GM12801 (cell line): ENCODE measurements around the gene ZMYND10.

Experiments used
- TF ChIP-seq, protein P1 (sequence below): IDR thresholded peaks from one replicate; pipeline ENCODE4 v1.5.1; 2011; ENCODE audit warnings: control low read depth; ENCODE audit not compliant: insufficient read length; ENCODE audit errors: extremely low read depth

ZMYND10 gene

DNA sequence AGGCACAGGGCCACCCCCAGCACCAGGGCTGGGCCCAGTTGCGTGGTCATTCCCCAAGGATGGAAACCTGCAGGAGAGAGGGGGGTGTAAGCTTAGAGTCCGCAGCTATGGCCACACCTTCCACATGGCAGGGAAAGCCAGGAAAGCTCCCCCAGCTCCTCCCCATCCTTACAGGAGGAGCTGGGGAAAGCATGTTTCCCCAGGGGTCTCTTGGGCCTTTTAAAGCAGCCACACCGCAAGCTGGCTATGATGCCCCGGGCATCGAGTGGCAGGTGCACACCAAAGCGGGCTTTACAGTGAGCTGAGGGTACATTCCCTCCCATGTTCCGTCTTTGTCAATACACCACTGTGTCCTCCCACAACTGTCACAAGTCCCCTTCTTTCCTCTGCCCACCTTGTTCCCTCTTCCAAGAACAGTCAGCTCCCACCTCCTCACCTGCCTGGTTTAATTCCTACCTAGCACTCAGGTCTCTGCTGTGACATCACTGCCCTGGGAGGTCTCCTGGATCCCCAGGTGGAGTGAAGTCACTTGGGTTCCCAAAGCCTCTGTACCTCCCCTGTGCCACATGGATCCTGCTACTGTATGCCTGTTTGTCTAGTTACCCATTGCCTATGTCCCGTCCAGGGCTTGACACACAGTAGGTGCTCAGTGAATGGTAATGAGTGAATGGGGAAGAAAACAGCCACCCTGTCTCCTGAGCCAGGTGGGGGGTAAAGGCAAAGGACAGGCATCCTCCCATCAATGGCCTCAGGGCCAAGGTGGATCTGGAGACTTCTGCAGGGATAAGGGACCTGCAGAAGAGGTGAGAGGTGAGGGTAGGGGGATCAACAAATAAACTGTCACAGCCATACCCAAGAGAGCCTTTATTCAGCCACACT, 49.7 kb downstream of the ZMYND10 start:
- TF ChIP-seq, protein P1, sequence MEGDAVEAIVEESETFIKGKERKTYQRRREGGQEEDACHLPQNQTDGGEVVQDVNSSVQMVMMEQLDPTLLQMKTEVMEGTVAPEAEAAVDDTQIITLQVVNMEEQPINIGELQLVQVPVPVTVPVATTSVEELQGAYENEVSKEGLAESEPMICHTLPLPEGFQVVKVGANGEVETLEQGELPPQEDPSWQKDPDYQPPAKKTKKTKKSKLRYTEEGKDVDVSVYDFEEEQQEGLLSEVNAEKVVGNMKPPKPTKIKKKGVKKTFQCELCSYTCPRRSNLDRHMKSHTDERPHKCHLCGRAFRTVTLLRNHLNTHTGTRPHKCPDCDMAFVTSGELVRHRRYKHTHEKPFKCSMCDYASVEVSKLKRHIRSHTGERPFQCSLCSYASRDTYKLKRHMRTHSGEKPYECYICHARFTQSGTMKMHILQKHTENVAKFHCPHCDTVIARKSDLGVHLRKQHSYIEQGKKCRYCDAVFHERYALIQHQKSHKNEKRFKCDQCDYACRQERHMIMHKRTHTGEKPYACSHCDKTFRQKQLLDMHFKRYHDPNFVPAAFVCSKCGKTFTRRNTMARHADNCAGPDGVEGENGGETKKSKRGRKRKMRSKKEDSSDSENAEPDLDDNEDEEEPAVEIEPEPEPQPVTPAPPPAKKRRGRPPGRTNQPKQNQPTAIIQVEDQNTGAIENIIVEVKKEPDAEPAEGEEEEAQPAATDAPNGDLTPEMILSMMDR: no peak

DNA sequence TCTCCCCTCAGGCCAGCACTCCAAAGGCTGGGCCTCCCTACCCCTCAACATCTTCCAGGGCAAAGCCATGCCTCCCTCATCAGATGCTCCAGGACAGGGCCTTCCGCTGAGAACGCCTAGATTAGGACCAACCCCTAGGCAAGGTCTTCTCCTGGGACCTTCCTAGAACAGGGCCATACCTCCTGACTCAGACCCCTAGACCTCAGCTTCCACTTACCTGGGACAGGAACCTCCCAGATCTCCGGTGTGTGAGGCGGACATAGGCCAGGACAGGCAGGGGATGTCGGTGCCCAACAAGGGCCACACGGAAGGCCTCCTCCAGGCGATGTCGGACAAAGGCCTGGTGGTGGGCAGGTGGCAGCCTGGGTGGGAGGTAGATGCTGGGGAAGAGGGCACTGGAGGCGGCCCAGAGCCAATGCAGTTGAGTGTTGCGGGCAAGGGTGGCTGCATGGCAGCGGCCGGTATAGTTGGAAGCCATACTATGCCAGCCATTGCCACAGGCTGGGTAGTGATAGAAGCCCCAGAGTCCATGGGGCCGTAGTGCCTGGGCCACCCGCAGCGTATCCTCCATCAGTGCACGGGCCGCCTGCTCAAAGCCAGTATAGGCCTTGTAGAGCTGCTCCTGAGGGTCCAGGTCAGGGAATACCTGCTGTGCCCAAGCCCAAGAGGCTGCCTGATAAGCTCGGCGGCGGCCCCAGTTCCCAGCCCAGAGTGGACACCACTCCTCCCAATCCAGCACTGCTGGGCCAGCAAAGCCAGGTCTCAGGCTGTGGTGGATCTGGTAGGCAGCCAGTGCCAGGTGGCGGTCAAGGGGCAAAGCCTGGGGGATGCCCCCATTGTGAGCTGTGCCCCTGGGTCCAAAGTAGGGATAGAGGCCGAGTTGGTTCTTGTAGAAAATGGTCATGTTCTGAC, 50.8 kb downstream of the ZMYND10 start:
- TF ChIP-seq, protein P1: no peak

DNA sequence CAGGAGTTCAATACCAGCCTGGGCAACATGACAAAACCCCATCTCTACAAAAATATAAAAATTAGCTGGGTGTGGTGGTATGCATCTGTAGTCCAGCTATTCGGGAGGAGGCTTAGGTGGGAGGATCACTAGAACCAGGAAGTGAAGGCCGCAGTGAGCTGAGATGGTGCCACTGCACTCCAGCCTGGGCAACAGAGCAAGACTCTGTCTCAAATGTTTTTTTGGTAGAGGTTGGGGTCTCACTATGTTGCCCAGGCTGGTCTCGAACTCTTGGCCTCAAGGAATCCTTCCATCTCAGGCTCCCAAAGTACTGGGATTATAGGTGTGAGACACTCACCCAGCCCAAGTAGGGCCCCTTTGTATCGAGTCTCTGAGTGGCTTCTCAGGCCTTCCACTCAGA, 51.4 kb downstream of the ZMYND10 start:
- TF ChIP-seq, protein P1: no peak

DNA sequence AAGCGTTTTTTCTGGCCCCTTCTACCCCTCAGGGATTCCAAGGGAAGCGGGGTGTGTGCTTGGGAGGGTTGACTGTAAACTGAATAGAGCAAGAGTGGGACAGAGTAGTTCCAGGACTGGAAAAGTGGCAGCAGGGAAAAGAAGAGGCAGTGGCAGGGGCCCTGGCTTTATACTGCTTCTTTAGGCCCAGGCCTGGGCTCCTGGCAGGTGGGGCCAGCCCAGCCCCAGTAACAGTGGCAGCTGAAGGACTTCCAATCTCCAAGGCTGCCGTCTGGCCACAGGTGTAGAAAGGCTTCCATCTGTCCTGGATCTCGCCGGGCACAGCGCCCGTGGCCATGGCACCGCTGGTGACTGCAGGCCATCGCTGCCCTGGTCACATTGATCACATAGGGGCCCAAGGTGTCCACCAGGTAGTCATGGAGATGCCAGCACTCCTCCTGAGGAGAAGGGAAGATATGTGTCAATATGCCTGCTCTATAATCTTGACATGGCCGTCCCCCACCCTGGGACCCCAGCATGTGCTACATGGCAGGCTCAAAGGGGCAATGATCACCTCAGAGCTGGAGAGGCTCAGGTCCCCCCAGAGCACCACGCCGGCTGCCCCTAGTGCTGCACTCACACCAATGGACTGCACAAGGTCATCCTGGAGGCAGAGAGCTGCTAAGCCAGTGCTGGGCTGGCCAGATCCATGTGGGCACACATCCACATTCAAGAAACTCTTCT, 52.3 kb downstream of the ZMYND10 start:
- TF ChIP-seq, protein P1: no peak

DNA sequence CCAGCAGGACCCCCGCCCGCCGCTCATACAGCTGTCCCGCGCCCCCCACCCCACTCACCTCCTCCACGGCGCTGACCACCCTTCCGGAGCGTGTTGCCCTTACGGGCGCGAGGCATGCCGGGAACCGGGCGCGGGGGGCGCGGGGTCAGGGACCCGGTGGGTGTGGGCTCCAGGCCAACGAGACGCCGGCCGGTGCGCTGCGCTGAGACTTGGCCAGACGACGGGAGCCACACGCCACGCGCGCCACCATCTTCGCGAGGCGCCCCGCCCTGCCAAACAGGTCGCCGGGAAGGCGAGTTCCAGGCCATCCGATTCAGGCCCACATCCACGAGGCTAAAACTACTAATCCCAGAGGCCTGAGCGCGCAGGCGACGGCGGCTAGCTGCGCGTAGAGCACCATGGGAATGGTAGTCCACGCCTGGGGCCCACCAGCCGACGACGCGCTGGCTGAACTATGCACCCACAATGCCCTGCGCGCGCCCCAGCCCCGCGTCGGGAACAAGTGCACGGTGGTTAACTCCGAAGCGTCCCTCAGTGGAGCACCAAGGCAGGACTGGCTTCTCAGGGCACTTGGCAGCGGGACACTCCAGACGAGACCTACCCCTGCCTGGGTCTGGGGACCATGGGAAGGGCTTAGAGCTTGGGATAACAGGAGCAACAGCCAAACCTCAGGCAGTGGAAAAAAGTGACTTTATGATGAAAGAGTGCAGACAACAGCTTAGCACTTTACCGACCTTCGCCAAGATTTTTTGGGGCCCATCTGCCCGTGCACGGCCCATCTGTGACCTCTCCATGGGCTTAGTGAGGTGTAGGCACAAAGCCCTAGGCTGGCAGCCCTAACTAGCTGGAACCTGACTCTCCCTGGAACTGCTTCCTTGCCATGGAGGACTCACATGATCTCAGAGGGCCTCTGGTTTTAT, 53.1 kb downstream of the ZMYND10 start, which contains the start of gene IFRD2:
IFRD2 (minus strand) TSS at position 271 of the 920 bp plus-strand sequence; CDS start at position 116, 155 bp downstream.
- TF ChIP-seq, protein P1: no peak
